HG03469 (cell line): ENCODE results near the gene MPPED2.

ENCODE experiments used
- ATAC-seq: cut with Tn5 transposase; IDR thresholded peaks from one replicate; pipeline ENCODE4 v1.9.1; 2021; ENCODE audit warnings: mild to moderate bottlenecking, moderate library complexity, moderate number of reproducible peaks; ENCODE audit not compliant: unreplicated experiment

The MPPED2 gene

DNA sequence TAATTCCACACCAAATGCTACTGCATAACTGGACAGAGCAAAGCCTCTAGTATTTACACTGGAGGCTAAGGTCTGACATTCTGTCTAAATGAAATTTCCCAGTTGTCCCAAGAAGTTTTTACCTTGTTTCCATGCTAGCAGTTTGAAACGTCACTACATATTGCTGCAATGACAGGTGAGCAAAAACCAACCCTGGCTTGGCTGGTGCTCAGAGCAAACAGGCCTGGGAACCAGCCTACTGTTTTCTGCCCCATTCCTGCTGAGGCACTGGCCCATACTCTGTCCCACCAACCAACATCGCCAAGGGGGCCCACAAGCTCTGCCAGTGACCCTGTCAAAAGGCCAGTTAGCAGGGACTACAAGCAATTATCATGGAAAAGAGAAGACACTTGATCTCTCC is 131.1 kb downstream of the MPPED2 start:
- ATAC-seq = no peak

- ATAC-seq = no peak
Observed at GRCh38 chr11:30454541-30454940, 131.6 kb downstream of the MPPED2 start.

DNA sequence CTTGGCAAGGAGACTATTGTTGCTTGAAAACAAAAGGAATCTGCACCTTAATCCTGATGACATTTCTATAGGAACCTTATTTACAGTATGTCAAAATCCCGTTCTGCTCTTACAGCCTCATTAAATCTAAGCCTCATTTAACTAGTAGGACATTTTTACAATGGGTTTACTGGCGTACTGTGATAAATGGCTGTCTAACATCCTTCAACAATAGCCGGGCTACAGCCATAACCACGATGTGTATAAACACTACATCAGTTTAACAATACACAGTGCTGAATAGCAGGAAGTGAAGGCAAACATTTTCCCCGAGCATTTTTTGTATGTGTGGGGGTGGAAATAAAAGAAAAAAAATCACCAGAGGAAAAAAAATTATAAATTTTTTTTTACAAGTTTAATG is 132.0 kb downstream of the MPPED2 start:
- no peak for ATAC-seq

DNA sequence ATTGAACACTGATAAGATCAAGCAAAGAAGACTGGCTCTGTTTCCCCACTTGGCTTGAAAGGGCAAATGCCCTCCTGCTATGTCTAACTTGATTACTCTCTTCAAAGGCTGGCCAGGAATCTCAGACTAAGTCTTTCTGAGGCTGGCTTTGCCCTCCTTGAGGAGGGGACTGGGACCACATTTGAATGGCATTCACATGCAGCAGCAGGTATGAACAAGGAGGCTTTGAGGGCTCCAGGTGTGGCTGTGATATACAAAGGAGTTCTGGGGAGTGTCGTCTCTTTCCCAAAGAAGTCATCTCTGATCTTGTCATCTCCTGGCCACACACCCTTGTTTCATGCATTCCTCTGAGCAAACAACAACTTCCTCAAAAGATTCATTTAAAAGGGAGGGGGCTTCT is 132.4 kb downstream of the MPPED2 start:
- ATAC-seq = no peak

GRCh38 chr11:30452842-30453241 is 133.3 kb downstream of the MPPED2 start:
- ATAC-seq = no peak

GRCh38 chr11:30452114-30452513 is 134.0 kb downstream of the MPPED2 start:
- no peak for ATAC-seq

DNA sequence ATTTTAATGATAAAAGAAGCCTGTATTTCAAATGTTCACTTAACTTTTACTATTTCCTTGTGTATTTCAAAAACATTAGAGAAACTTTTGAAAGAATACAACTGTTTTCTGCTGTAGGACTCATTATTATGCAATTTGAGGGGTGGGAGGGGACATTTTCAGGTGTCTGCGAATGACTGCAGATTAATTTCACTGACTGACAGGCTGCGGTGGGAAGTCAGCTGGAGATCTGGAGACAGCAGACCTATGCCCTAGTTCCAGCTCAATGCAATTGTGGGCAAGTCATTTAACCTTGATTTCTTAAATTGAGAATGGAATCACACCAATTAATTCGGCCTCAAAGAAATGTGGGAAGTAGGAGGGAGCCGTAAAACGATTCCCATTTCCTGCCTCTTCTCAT is 134.5 kb downstream of the MPPED2 start:
- no peak for ATAC-seq

DNA sequence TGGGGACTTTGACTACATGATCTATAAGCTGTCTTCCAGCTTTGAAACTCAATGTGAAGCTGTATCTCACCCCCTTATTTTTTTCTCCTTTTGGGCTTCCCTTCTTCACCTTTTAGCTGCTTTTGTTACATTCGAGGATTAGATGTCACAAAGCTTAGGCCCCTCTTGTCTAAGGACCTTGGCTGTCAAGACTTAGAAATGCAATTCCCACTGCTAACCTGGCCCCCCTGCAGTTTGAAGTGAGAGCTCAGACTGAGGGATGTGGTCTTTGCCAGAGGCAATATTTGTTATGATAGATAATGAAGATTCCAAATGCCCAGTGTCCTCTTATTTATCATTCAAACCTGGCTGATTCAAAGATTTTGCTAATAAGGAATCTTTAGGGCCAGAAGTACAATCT is 135.0 kb downstream of the MPPED2 start:
- ATAC-seq = no peak

DNA sequence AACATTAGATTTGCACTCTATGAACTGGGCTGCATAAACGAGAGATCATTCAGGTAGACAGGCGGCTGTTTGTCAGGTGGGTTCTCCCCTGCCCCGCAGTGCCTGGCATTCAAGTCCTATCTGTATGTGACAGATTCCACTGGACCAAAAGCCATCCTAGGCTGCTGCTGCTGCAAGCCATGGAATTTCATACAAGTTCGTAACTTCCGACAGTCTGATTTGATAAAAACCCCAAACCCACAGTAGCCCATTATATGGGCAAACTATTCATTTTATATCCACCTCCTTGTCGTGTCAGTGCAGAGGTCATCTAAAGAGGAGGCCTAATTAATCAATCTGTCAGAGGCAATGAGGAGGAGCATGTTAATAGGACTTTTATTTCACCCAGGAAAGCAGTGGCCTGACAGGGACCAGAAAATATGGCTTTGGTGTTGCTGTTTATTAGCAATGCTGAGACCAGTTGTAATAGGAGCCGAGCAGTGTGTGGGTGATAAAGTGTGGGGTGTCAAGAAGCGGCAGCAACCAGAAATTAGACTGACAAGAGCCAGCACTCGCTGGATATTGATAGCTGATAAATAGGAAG is 139.0 kb downstream of the MPPED2 start:
- ATAC-seq = no peak

DNA sequence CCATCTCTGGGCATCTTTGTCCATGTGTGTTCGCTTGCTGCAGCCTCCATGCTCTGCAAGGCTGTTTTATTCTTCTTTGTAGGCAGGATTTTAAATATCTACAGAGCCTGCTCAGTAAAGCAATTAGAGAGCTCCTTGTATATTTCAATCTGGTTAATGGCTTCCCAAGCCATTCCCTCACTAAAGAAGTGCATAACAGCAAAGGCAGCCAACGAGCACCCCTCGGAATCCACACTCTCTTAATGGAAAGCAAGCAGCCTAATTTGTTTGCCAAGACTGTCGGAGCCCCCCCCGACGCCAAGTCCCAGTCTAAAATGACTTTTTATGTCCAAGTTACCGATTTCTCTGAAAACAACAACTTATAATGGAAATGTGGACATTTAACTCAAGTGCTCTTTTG is 139.6 kb downstream of the MPPED2 start:
- no peak for ATAC-seq

DNA sequence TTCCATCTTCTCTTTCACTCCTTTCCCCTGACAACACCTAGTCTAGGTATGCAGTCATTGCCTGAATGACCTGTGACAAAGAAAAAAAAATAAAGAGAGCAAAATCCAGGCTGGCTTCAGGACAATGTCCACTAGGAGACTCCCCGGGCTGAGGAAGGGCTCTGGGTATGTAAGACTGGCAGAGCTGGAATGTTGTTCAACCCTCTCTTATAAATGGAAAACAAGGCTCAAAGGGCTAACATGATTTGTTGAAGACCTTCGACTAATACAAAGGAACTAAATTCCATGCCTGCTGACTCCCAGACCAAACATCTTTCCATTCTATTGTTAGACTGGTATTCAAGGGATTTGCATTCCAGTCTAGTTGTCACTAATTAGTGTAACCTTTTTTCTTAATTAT is 141.1 kb downstream of the MPPED2 start:
- ATAC-seq = no peak

DNA sequence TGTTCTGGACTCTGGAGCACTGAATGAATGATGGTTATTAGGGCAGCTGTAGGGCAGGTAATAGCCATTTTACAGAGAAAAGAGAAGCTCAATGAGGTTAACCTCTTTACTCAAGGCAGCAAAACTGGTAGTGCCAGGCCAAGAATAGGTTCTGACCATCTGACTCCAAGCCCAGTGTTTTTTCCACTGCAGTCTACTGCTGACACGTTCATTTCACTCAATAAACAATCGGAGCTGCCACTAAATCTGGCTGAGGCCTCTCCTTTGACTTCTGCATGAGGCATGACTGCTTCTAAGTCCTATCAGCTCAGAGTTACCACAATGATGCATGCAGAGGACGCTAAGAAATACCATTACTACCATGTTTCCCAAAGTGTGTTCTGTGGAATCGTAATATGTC is 145.6 kb downstream of the MPPED2 start:
- ATAC-seq = no peak

- ATAC-seq = no peak
Observed at GRCh38 chr11:30436801-30437200, 149.4 kb downstream of the MPPED2 start.

- no peak for ATAC-seq
Observed at GRCh38 chr11:30435488-30435887, 150.7 kb downstream of the MPPED2 start.

GRCh38 chr11:30434901-30435300 is 151.3 kb downstream of the MPPED2 start:
- ATAC-seq = no peak

DNA sequence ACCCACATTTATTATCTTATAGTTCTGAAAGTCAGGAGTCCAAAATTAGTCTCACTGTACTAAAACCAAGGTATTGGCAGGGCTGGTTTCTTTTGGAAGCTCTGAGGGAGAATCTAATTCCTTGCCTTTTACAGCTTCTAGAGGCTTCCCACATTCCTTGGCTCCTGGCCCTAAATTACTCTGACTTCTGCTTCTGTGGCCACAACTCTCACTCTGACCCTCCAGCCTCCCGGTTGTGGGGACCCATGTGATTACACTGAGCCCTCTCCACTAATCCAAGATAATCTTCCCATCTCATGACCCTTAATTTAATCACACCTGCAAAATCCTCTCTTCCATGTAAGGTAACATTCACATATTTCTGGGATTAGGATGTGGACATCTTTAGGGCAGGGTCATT is 152.3 kb downstream of the MPPED2 start:
- no peak for ATAC-seq

- no peak for ATAC-seq
Observed at GRCh38 chr11:30432716-30433115, 153.4 kb downstream of the MPPED2 start.

DNA sequence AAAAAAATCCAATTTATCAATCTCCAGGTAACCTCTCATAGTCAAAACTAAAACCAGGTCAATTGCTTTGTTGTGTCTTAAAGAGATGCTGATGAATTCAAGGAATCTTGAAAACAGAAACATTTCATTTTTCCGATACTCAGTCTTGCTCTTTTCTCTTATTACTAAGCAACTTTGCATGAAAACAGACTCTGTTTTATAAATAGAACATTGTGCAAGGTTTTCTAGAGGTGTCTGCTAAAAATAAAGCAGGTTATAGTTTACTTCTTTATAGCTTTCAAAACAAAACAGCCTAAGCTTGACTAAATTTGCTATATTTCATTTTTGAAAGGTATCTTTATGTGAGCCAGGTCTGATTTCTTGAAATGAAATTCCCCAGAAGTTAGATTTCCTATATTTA is 154.0 kb downstream of the MPPED2 start:
- ATAC-seq = peak; percentile 46

GRCh38 chr11:30431127-30431814 is 154.9 kb downstream of the MPPED2 start:
- ATAC-seq = no peak

- no peak for ATAC-seq
Observed at GRCh38 chr11:30429550-30429949, 156.6 kb downstream of the MPPED2 start.

DNA sequence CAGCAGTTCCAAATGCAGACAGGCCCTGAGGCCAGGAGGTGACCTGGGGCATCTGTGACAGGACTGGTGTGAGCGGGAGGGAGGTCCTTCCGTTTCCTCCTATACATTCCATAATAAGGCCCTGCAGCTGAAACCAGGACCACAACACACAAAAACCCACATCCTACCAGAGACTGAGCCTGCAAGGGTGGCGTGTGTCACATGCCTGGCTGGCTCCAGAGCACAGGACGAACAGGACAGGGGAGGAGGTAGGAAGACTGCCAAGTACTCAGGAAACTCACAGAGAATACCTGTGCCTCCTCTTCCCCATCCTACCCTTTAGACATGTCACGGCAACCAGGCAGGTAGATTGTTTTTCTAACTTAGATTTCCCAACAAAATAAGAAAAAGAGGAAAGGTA is 159.4 kb downstream of the MPPED2 start:
- no peak for ATAC-seq

DNA sequence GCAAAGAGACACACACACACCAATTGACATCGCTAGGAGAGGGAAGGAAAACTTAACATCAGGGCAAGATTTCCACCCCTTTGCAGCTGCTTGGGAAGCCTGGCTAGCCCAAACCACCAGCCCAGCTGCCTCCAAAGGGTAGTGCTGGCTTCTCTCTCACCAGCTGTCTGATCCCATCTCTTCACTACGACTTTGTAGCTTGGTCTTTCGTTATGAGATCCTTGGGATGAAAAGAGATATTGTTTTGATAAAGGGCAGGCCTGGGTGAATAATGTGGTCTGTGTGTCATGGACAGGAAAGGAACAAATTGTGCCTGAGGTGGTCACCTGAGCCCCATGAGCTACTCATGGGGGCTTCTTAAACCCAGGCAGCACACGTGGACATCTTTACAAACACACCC is 161.3 kb downstream of the MPPED2 start:
- ATAC-seq = no peak

DNA sequence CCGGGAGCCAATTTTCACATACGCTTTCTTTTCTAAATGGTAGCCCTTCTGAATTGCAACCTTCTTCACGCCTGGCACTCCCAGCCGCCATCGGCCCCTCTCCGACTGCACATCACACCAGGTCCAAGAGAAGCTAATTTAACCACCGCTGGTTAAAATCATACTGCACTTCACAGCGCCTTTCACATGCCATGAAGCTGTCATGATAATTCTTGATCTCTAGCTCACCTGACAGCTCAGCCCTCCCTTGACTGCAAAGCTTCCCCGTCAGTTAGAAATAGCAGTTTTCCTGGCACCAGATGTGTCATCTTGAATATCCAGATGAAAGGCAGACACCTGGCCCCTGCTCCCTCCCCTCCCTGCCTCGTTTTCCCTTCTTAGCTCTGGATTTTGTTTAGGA is 161.8 kb downstream of the MPPED2 start:
- ATAC-seq = no peak
